Measurements from ENCODE around the gene KCNK10.

KCNK10 gene

DNA sequence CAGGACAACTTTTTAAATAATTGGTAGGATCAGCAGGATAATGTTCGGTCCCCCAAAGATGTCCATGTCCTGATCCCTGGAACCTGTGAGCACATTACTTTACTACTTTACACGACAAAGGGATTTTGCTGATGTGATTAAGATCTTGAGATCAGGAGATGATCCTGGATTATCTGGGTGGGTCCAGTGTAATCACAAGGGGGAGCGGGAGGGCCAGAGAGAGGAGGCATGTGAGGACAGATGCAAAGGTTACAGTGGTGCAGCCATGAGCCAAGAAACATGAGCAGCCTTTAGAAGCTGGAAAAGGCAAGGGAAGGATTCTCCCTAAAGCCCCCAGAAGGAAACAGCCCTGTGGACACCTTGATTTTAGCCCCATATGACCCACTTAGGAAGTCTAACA is 33.1 kb downstream of the KCNK10 start:
- no peak for DNase-seq (ENCODE audit: extremely low read depth, low read depth)
- TF ChIP-seq, protein P1, sequence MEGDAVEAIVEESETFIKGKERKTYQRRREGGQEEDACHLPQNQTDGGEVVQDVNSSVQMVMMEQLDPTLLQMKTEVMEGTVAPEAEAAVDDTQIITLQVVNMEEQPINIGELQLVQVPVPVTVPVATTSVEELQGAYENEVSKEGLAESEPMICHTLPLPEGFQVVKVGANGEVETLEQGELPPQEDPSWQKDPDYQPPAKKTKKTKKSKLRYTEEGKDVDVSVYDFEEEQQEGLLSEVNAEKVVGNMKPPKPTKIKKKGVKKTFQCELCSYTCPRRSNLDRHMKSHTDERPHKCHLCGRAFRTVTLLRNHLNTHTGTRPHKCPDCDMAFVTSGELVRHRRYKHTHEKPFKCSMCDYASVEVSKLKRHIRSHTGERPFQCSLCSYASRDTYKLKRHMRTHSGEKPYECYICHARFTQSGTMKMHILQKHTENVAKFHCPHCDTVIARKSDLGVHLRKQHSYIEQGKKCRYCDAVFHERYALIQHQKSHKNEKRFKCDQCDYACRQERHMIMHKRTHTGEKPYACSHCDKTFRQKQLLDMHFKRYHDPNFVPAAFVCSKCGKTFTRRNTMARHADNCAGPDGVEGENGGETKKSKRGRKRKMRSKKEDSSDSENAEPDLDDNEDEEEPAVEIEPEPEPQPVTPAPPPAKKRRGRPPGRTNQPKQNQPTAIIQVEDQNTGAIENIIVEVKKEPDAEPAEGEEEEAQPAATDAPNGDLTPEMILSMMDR (IDR thresholded peaks at IDR 0.05; ENCODE audit: low read depth, low read length), result no peak

DNA sequence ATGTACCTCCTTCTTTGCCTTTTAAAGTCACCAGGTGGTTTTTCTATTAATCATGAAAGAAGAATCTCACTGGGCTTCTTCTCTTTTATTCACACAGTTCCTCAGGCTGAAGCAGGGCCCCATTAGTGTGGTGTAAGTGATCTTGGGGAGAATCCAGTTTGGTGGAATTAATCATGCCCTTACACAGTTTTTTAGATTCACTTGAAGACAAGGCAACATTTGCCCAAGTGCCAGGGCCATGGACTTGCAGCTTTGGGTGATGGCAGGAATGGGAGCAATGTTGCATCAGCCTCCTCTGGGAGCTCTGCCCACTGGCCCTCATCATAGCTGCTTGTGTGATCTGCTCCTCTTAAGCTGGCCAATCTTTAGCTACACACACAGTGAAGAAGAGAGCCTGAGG is 33.8 kb downstream of the KCNK10 start:
- DNase-seq (ENCODE audit: extremely low read depth, low read depth), result no peak
- TF ChIP-seq, protein P1 (IDR thresholded peaks at IDR 0.05; ENCODE audit: low read depth, low read length), result no peak

DNA sequence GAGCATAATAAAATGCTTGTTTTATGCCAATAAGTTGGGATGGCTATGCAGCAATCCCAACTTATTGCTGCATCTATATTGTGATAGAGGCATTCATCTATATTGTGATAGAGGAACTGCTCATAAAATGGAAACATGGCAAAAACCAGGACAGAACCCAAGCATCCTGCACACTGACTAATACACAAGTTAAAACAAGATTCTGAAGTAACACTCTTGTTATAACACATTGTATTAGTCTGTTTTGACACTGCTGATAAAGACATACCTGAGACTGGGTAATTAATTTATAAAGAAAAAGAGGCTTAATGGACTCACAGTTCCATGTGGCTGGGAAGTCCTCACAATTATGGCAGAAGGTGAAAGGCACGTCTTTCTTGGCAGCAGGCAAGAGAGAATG is 36.8 kb downstream of the KCNK10 start:
- no peak for DNase-seq (ENCODE audit: extremely low read depth, low read depth)
- TF ChIP-seq, protein P1 (IDR thresholded peaks at IDR 0.05; ENCODE audit: low read depth, low read length), result no peak

DNA sequence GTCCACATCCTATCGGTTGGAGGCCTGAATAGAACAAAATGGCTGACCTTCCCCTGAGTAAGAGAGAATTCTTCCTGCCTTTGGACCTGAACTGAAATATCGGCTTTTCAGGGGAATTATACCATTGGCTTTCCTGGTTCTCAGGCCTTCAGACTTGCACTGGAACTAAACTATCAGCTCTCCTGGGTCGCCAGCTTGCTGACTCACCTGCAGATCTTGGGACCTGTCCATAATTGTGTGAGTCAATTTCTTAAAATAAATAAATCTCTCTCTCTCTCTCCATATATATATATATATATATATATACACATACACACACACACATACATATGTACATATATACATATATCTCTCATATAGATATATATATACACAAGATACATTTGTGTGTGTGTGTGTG is 41.6 kb downstream of the KCNK10 start:
- TF ChIP-seq, protein P1 (IDR thresholded peaks at IDR 0.05; ENCODE audit: low read depth, low read length), result no peak
- no peak for DNase-seq (ENCODE audit: extremely low read depth, low read depth)

DNA sequence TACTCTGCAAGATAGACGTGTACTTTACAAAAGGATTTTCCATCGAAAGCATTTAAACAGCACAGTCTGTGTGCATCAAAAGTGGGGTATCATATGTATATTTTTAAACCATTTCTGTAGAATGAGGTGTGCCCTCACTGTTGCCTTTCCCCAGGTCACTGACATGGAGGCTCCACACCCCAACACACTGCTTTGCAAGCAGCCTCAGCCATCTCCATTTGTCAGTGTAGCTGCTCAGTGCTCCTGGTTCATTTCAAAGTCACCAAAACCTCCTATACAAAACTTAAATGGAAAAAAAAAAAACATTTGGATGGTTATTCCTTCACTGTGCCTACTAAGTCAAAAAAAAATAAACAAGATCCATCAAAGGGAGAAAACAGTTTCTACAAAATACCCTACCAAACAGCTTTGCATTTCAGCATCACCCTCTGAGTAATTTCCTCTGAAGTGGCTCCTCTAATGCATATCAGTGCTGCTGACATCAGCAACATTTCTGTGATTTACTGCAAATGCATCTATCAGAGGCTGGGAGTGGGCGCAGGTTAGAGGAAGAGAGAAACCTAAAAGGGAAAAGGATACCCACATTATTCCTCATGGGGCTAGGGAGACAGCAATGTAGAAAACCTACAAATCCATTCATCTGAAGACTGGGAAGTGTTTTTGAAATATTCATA is 46.0 kb downstream of the KCNK10 start:
- DNase-seq (ENCODE audit: extremely low read depth, low read depth), result no peak
- TF ChIP-seq, protein P1 (IDR thresholded peaks at IDR 0.05; ENCODE audit: low read depth, low read length), result no peak

DNA sequence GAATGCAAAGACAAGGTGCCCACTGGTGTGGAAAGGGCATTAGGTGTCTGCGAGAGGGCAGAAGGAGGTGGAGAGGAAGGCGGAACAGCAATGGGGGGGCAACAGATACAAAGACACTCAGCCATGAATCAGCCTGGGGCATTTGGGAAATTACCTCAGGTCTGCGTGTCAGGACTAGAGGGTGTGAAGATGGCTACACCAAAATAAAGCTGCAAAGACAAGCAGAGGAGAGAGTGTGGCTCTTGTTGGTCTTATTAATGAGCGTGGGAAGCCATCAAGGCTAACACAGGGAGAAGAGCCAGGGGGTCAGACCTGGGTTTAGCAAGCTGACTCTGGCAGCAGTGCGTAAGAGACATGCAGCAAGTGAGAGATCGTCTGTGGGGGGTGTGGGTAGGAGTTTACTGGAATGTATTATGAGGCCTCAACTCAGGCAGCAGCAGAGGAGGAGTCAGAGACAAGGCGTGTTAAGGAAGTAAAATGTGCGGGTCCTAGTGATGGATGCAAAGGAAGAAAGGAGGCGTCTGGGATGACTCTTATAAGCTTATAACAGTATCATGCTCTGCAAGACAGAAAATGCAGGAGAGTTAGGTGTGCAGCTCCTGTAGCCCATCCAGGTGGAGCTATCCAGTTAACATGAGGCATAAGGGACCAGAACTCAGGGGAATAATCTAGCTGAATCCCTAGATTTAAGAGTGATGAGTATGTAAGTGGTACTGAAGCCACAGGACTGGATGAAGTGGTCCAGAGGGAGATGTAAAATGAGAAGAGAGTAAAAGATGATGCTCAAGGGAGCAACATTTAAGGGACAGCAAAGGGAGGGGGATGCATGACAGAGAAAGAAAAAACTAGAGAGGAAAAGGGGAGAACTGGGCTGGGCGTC is 50.4 kb downstream of the KCNK10 start:
- DNase-seq (ENCODE audit: extremely low read depth, low read depth), result no peak
- TF ChIP-seq, protein P1 (IDR thresholded peaks at IDR 0.05; ENCODE audit: low read depth, low read length), result no peak

DNA sequence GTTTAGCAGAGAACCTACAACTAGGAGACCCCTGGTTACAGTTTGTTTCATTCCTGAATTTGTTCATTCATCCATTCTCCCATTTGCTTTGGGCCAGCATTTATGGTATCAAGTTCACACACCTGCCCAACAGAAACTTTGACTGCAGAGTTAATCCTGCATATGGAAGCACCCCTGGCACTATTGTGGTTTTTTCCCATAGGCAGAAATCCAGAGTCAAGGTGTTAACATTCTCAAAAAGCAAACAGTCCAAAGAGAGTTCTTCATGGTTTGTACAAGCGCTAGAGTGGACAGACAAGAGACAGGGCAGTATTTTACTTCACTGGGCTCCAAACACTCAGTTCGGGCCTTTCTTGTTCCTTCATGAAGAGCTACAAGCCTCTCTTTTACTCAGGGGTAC is 51.9 kb downstream of the KCNK10 start:
- DNase-seq (ENCODE audit: extremely low read depth, low read depth), result no peak
- TF ChIP-seq, protein P1 (IDR thresholded peaks at IDR 0.05; ENCODE audit: low read depth, low read length), result no peak
